ENCODE data around the gene STON2.

DNA sequence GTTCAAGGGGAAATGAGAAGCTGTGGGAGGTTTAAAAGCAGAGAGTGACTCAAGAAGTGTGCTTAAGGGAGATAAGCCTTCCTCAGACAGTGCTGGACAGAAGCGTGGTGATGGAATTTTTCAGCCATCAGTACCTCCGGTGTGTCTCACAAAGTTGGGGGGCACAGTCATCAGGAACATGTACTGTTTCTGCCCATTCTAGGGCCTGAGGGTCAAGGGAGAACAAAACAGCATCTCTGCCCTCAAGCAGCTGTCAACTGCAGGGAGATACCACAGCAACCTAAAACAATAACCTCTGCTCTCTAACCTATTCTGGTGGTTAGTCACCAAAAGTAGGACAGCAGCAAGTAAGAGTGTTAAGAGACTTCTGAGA is 2.0 kb upstream of the STON2 start:
- TF ChIP-seq, protein P1, sequence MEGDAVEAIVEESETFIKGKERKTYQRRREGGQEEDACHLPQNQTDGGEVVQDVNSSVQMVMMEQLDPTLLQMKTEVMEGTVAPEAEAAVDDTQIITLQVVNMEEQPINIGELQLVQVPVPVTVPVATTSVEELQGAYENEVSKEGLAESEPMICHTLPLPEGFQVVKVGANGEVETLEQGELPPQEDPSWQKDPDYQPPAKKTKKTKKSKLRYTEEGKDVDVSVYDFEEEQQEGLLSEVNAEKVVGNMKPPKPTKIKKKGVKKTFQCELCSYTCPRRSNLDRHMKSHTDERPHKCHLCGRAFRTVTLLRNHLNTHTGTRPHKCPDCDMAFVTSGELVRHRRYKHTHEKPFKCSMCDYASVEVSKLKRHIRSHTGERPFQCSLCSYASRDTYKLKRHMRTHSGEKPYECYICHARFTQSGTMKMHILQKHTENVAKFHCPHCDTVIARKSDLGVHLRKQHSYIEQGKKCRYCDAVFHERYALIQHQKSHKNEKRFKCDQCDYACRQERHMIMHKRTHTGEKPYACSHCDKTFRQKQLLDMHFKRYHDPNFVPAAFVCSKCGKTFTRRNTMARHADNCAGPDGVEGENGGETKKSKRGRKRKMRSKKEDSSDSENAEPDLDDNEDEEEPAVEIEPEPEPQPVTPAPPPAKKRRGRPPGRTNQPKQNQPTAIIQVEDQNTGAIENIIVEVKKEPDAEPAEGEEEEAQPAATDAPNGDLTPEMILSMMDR (IDR thresholded peaks at IDR 0.05; ENCODE audit: poor library complexity), result no peak
- no peak for TF ChIP-seq EZH2phosphoT487 (IDR thresholded peaks at IDR 0.05; ENCODE audit: low read depth, severe bottlenecking, unreplicated experiment)

All from hepatocyte (in vitro differentiated cells).